H9 (cell line): Measurements from ENCODE around the gene RSF1. TPM values are rescaled to one million over a fixed set of nuclear protein-coding genes. Genes with fewer than 3 reads are reported as not detected.

Experiments used
- DNase-seq: peaks from one replicate; pipeline ENCODE4 v3.0.0-alpha.2; 2017
- H2AFZ ChIP-seq: one replicate; pipeline ENCODE4 v1.6.1; 2013; ENCODE audit warnings: mild to moderate bottlenecking, low read length, control low read depth, moderate library complexity
- H2AK5ac ChIP-seq: 2 replicates; pipeline ENCODE4 v1.6.1; 2013; ENCODE audit warnings: low read length, control low read depth, mixed read lengths; ENCODE audit not compliant: insufficient read length
- H2BK120ac ChIP-seq: one replicate; pipeline ENCODE4 v1.6.1; 2013; ENCODE audit warnings: low read depth, mild to moderate bottlenecking, low read length, control low read depth, inconsistent platforms; ENCODE audit not compliant: poor library complexity, severe bottlenecking
- H2BK12ac ChIP-seq: 2 replicates; pipeline ENCODE4 v1.6.1; 2013; ENCODE audit warnings: low read length, control low read depth, mixed read lengths, low read depth; ENCODE audit not compliant: insufficient read length
- H2BK15ac ChIP-seq: 2 replicates; pipeline ENCODE4 v1.6.1; 2013; ENCODE audit warnings: low read depth, low read length, control low read depth
- H2BK20ac ChIP-seq: one replicate; pipeline ENCODE4 v1.6.1; 2013; ENCODE audit warnings: low read depth, mild to moderate bottlenecking, low read length, control low read depth, inconsistent platforms; ENCODE audit not compliant: poor library complexity, severe bottlenecking
- H2BK5ac ChIP-seq: 2 replicates; pipeline ENCODE4 v1.6.1; 2013; ENCODE audit warnings: low read length, control low read depth, mixed read lengths; ENCODE audit not compliant: insufficient read length
- H3K14ac ChIP-seq: 2 replicates; pipeline ENCODE4 v1.6.1; 2013; ENCODE audit warnings: low read length, control low read depth; ENCODE audit not compliant: insufficient read depth
- H3K18ac ChIP-seq: 2 replicates; pipeline ENCODE4 v1.6.1; 2013; ENCODE audit warnings: low read depth, mild to moderate bottlenecking, mixed read lengths, low read length, control low read depth; ENCODE audit not compliant: insufficient read length
- H3K23ac ChIP-seq: 2 replicates; pipeline ENCODE4 v1.6.1; 2013; ENCODE audit warnings: low read length, control low read depth, mixed read lengths, low read depth; ENCODE audit not compliant: insufficient read length
- H3K23me2 ChIP-seq: 2 replicates; pipeline ENCODE4 v1.6.1; 2013; ENCODE audit warnings: low read depth, mild to moderate bottlenecking, mixed read lengths, low read length, control low read depth; ENCODE audit not compliant: insufficient read length, poor library complexity, severe bottlenecking
- H3K27ac ChIP-seq: 2 replicates; pipeline ENCODE4 v1.5.1; 2013; ENCODE audit warnings: low read length, control low read depth, mixed read lengths, low read depth; ENCODE audit not compliant: insufficient read length
- H3K27me3 ChIP-seq: 2 replicates; pipeline ENCODE4 v1.6.1; 2013; ENCODE audit warnings: low read length, control low read depth, inconsistent platforms; ENCODE audit not compliant: insufficient read depth
- H3K4ac ChIP-seq: 2 replicates; pipeline ENCODE4 v1.6.1; 2013; ENCODE audit warnings: low read depth, mild to moderate bottlenecking, control low read depth, inconsistent platforms, low read length, moderate library complexity
- H3K4me1 ChIP-seq: 2 replicates; pipeline ENCODE4 v1.6.1; 2013; ENCODE audit warnings: low read length, control low read depth, inconsistent platforms; ENCODE audit not compliant: insufficient read depth
- H3K4me2 ChIP-seq: 2 replicates; pipeline ENCODE4 v1.6.1; 2013; ENCODE audit warnings: low read length, control low read depth, mixed read lengths; ENCODE audit not compliant: insufficient read length, insufficient read depth
- H3K56ac ChIP-seq: 2 replicates; pipeline ENCODE4 v1.6.1; 2013; ENCODE audit warnings: low read depth, mild to moderate bottlenecking, mixed read lengths, low read length, control low read depth; ENCODE audit not compliant: insufficient read length
- H3K79me1 ChIP-seq: 2 replicates; pipeline ENCODE4 v1.6.1; 2013; ENCODE audit warnings: low read depth, mild to moderate bottlenecking, moderate library complexity, low read length, control low read depth, inconsistent platforms; ENCODE audit not compliant: insufficient read depth, poor library complexity, severe bottlenecking
- H3K79me2 ChIP-seq: 2 replicates; pipeline ENCODE4 v1.6.1; 2013; ENCODE audit warnings: low read length, control low read depth, inconsistent platforms; ENCODE audit not compliant: insufficient read depth
- H3K9ac ChIP-seq: 2 replicates; pipeline ENCODE4 v1.6.1; 2013; ENCODE audit warnings: low read length, control low read depth, mixed read lengths; ENCODE audit not compliant: insufficient read length; ENCODE audit errors: extremely low read depth
- H3K9me3 ChIP-seq: one replicate; pipeline ENCODE4 v1.6.1; 2013; ENCODE audit warnings: low read depth, low read length, inconsistent platforms; ENCODE audit not compliant: control insufficient read depth
- H3T11ph ChIP-seq: one replicate; pipeline ENCODE4 v1.6.1; 2013; ENCODE audit warnings: mild to moderate bottlenecking, low read length, control low read depth, inconsistent platforms
- H4K20me1 ChIP-seq: one replicate; pipeline ENCODE4 v1.6.1; 2013; ENCODE audit not compliant: control insufficient read depth, insufficient read length, insufficient read depth
- H4K5ac ChIP-seq: 2 replicates; pipeline ENCODE4 v1.6.1; 2013; ENCODE audit warnings: low read depth, mild to moderate bottlenecking, mixed read lengths, low read length, control low read depth; ENCODE audit not compliant: insufficient read length
- H4K8ac ChIP-seq: replicated peaks from 2 replicates; pipeline ENCODE4 v1.6.1; 2013; ENCODE audit warnings: low read length, control low read depth, mixed read lengths, low read depth; ENCODE audit not compliant: insufficient read length
- H4K91ac ChIP-seq: 2 replicates; pipeline ENCODE4 v1.6.1; 2013; ENCODE audit warnings: low read depth, mild to moderate bottlenecking, moderate library complexity, mixed read lengths, low read length, control low read depth; ENCODE audit not compliant: insufficient read length
- H3K27ac Mint-ChIP-seq, 3 experiments: 2 replicates in 2 of 3; 3 replicates in 1 of 3; pipeline ENCODE4 v1.8.0; 2020 to 2021; ENCODE audit warnings: mixed read lengths in 3 of 3, mild to moderate bottlenecking in 1 of 3, moderate library complexity in 1 of 3
- H3K27me3 Mint-ChIP-seq: 2 replicates; pipeline ENCODE4 v1.8.0; 2021; ENCODE audit warnings: low read depth, mild to moderate bottlenecking, moderate library complexity, mixed read lengths
- H3K36me3 Mint-ChIP-seq, 3 experiments: 2 replicates in 2 of 3; 3 replicates in 1 of 3; pipeline ENCODE4 v1.8.0; 2020 to 2021; ENCODE audit warnings: low read depth in 3 of 3, mixed read lengths in 3 of 3; ENCODE audit not compliant: insufficient read depth in 1 of 3
- H3K4me1 Mint-ChIP-seq, 2 experiments: 2 replicates each; pipeline ENCODE4 v1.8.0; 2020; ENCODE audit warnings: mixed read lengths in 2 of 2
- H3K4me3 Mint-ChIP-seq, 2 experiments: 2 replicates in 1 of 2; 3 replicates in 1 of 2; pipeline ENCODE4 v1.8.0; 2020 to 2021; ENCODE audit warnings: mild to moderate bottlenecking in 2 of 2, mixed read lengths in 2 of 2, moderate library complexity in 1 of 2
- H3K9me3 Mint-ChIP-seq, 2 experiments: 2 replicates in 1 of 2; 3 replicates in 1 of 2; pipeline ENCODE4 v1.8.0; 2020; ENCODE audit warnings: mild to moderate bottlenecking in 2 of 2, mixed read lengths in 2 of 2, moderate library complexity in 1 of 2
- WGBS: extraction: QIAGEN DNeasy Blood & Tissue Kit; methylation state at CpG from one replicate; pipeline ENCODE4 v1.1.7; 2013; ENCODE audit warnings: missing lambda C conversion rate, low lambda C conversion rate, mixed read lengths; ENCODE audit not compliant: insufficient read length; ENCODE audit errors: extremely low coverage; 5-methylcytosine and 5-hydroxymethylcytosine counted together
- total RNA-seq: library from RNA; stranded (reverse); gene quantifications from 2 replicates; pipeline ENCODE4 v1.2.1, GENCODE V29; 2021
- TF ChIP-seq, protein P1 (sequence below): fragments of 200-600 bp; sonication (generic); conservative IDR thresholded peaks from 3 replicates; pipeline ENCODE4 v1.8.0; 2021; ENCODE audit warnings: antibody characterized with exemption, mild to moderate bottlenecking

Gene RSF1
- total RNA-seq, 1 experiment from 2014 or later, result 82.6 TPM

DNA sequence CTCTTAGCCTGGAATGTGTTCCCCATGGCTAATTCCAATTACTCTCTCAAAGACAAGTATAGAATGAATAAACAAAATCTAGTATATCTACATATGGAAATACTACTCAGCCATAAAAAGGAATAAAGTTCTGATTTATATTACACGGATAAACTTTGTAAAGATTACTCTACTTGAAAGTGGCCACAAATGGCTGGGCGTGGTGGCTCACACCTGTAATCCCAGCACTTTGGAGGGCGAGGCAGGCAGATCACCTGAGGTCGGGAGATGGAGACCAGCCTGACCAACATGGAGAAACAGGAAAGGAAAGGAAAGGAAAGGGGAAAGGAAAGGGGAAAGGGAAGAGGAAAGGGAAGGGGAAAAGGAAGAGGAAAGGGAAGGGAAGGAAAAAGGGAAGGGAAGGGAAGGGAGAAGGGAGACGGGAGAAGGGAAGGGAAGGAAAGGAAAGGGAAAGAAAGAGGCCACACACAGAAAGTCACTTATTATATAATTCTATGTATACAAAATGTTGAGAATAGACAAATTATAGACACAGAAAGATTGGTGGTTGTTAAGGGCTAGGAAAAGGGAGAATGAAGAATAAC, 92.2 kb downstream of the RSF1 start:
- Histone ChIP-seq H3K9ac (no peak overlapping the region), H3K23ac (no peak overlapping the region), H3K9me3 (peaks cover 16% of the 10 kb centered on the region), H2BK20ac (no peak overlapping the region), H4K91ac (no peak overlapping the region), H3K56ac (no peak overlapping the region), H3K79me2 (no peaks in the 10 kb centered on the region), H3K14ac (no peak overlapping the region), H2BK12ac (no peak overlapping the region), H3K4me2 (no peak overlapping the region), H3K18ac (no peak overlapping the region), H3K27me3 (no peaks in the 10 kb centered on the region), H3K79me1 (no peaks in the 10 kb centered on the region), H2AK5ac (no peak overlapping the region), H2AFZ (no peak overlapping the region), H4K5ac (no peak overlapping the region), H2BK120ac (no peak overlapping the region), H3K4ac (no peak overlapping the region), H2BK5ac (no peak overlapping the region), H4K20me1 (no peaks in the 10 kb centered on the region), H3K4me1 (no peaks in the 10 kb centered on the region), H3K27ac (no peak overlapping the region), H4K8ac (no peak overlapping the region), H3T11ph (no peak overlapping the region), H2BK15ac (no peak overlapping the region), H3K23me2 (no peaks in the 10 kb centered on the region)
- TF ChIP-seq, protein P1, sequence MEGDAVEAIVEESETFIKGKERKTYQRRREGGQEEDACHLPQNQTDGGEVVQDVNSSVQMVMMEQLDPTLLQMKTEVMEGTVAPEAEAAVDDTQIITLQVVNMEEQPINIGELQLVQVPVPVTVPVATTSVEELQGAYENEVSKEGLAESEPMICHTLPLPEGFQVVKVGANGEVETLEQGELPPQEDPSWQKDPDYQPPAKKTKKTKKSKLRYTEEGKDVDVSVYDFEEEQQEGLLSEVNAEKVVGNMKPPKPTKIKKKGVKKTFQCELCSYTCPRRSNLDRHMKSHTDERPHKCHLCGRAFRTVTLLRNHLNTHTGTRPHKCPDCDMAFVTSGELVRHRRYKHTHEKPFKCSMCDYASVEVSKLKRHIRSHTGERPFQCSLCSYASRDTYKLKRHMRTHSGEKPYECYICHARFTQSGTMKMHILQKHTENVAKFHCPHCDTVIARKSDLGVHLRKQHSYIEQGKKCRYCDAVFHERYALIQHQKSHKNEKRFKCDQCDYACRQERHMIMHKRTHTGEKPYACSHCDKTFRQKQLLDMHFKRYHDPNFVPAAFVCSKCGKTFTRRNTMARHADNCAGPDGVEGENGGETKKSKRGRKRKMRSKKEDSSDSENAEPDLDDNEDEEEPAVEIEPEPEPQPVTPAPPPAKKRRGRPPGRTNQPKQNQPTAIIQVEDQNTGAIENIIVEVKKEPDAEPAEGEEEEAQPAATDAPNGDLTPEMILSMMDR, result no peak
- Mint-ChIP-seq H3K36me3 (peaks cover 35 to 47% (median 46%) of the 10 kb centered on the region in 3 experiments), H3K27ac (peak overlapping the region in 1 of 3 experiments; percentile 69; a peak in 1 of 7 replicates), H3K4me3 (no peak overlapping the region), H3K27me3 (no peaks in the 10 kb centered on the region), H3K4me1 (peaks cover 0 to 3% of the 10 kb centered on the region in 2 experiments; a peak in 2 of 4 replicates), H3K9me3 (peaks cover 22 to 25% of the 10 kb centered on the region in 2 experiments)
- DNase-seq, result no peak
- no CpG with 5 or more reads among the region's 5 CpGs for WGBS
